Astrocyte of the spinal cord (primary cell): ENCODE measurements around the gene LRP5.

Experiments
- DNase-seq: peaks from one replicate; pipeline ENCODE4 v3.0.0; 2011; ENCODE audit warnings: low read depth, low spot score
- H3K4me3 ChIP-seq: 2 replicates; pipeline ENCODE4 v1.5.1; 2011; ENCODE audit warnings: low read depth, mild to moderate bottlenecking, low read length, moderate library complexity
- CTCF ChIP-seq: IDR thresholded peaks from 2 replicates; pipeline ENCODE4 v1.5.1; 2012; ENCODE audit warnings: low read depth, mild to moderate bottlenecking, low read length, inconsistent platforms
- in situ Hi-C: cut with HindIII; loops from 2 replicates; pipeline ENCODE4 v1.10.0; 2017; ENCODE audit warnings: low sequenced_read_pairs

The LRP5 gene

GRCh38 chr11:68352591-68352990, 40.2 kb downstream of the LRP5 start:
- DNase-seq, result no peak
- H3K4me3 ChIP-seq, result no peak overlapping the region
- no peak for TF ChIP-seq CTCF
- in situ Hi-C loops, result no loop called here

GRCh38 chr11:68353118-68353517, 40.7 kb downstream of the LRP5 start:
- in situ Hi-C loops, result no loop called here
- DNase-seq, result no peak
- H3K4me3 ChIP-seq, result no peak overlapping the region
- no peak for TF ChIP-seq CTCF

- DNase-seq, result no peak
- in situ Hi-C loops, result no loop called here
- no peak for TF ChIP-seq CTCF
- no peak overlapping the region for H3K4me3 ChIP-seq
Measured at GRCh38 chr11:68353669-68354068, 41.3 kb downstream of the LRP5 start.

GRCh38 chr11:68354148-68354872, 41.9 kb downstream of the LRP5 start:
- in situ Hi-C loops, result no loop called here
- peak; percentile 93 for DNase-seq
- H3K4me3 ChIP-seq, result no peak overlapping the region
- no peak for TF ChIP-seq CTCF

GRCh38 chr11:68355471-68355870, 43.1 kb downstream of the LRP5 start:
- no peak for TF ChIP-seq CTCF
- in situ Hi-C loops, result no loop called here
- no peak overlapping the region for H3K4me3 ChIP-seq
- no peak for DNase-seq

GRCh38 chr11:68357568-68357967, 45.2 kb downstream of the LRP5 start:
- DNase-seq, result no peak
- no peak overlapping the region for H3K4me3 ChIP-seq
- in situ Hi-C loops, result no loop called here
- no peak for TF ChIP-seq CTCF
